Stimulated activated CD8-positive, alpha-beta memory T cell treated with anti-CD3 and anti-CD28 coated beads, Interleukin-12 subunit alpha, Interleukin-12 subunit beta, amount 100 ng/mL, for 4 hours (primary cell): ENCODE data around the gene ITPR2.
"Not testable (repeated sequence)": the region's sequence is repeated elsewhere in the genome, so short reads cannot be mapped to it uniquely, and the experiment has no call there.

Experiments used
- DNase-seq: peaks from one replicate; pipeline ENCODE4 v3.0.0-alpha.2; 2020; ENCODE audit warnings: low read depth

Gene ITPR2

DNA sequence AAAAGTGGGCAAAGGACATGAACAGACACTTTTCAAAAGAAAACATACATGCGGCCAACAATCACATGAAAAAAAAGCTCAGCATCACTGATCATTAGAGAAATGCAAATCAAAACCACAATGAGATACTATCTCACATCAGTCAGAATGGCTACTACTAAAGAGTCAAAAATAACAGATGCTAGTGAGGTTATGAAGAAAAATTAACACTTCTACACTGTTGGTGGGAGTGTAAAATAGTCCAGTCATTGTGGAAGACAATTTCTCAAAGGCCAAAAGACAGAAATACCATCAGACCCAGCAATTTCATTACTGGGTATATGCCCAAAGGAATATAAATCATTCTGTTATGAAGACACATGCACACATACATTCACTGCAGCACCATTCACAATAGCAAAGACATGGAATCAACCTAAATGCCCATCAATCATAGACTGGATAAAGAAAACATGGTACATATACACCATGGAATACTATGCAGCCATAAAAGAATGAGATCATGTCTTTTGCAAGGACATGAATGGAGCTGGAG is 103.8 kb downstream of the ITPR2 start:
- not testable (repeated sequence) for DNase-seq

DNA sequence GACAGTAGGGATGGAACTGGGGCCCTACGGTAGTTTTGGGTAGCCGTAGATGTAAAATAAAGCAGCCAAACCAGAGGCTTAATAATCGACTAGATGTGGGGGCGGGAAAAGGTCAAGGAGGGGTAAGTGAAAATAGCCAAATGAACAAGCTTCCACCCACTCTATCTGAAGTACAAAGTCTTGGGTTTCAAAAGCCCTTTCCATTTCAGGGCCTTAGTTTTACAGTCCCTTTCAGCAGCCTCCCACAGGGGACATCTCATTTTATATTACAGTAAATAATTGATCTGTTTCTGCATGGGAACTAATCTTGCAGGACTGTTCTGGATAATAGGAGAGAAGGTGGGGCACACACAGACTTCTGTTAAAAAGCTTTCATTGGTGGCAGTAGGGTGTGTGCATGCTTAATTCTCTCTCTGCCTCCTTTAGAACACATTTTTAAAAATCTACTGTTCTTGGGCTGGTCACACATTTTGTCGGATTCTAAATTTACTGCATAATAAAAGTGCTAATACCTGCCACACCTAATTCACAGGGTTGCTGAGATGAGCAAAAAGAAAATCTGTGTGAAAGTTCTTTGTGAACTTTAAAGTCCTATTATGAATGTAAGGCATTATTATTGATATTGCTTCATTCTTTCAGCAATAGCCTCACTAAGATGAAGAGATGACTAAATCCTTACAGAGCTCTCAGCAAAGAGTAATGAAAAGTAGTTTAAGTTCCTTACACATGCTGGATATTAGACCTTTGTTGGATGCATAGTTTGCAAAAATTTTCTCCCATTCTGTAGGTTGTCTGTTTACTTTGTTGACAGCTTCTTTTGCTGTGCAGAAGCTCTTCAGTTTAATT is 104.6 kb downstream of the ITPR2 start:
- DNase-seq = no peak

DNA sequence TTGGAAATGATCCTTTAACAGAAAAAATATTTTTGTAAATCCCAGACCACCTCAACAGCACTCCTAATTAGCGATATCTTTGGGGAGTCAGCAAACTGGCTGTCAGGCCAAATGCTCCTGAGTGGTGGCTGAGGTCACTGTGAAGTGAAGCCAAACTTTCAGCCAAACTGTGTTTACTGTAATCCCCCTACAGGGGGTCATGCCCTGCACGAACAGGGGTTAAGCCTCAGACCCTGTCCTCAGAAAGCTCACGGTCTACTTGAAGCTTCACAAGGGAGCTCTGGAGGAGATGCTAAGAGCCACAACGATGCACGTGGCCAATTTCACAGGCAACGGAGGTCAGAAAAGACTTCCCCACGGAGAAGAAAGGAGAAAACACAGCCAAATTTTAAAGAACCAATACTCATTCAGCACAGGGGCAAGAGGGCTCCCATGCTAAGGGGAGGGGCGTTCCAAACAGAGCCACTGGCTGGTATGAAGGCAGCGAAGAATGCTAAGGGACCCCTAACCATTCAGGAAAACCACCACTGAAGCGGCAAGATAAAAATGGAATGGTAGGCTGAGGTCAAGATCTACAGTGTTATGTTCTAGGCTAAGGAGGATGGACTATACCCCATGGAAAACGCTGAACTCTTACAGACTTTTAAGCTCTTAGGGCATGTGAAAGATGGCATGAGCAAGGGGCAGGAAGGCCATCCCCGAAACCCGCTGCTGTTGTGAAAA is 105.4 kb downstream of the ITPR2 start:
- no peak for DNase-seq

- no peak for DNase-seq
Observed at GRCh38 chr12:26726956-26727355, 106.0 kb downstream of the ITPR2 start.

DNA sequence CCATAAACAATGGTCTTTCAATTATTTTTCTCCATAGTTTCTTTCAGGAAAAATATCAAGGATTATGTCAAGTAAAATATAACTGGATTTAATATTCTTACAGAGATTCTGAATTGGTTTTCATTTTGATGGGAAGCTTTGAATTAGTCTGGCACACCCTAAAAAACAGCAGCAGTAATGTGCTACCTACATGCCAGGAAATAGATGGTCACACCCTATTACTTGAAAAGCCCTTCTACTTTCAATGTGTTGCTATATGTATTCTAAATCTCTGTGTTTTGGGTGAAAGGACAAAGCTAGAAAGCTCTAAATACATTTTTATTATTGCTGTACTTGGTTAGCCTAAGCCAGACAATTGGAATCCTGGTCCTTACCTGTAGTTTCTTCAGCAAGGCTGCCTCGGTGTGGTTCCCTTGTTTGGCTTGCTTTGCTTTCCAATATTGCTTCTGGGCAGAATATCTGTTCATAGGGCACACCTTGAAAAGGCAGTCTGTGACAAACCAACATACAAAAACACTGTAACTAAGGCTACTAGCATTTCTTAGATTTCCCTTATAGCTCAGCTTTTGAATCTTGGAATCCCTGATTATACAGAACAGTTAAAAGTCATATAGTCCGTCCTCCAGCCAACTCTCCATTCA is 107.6 kb downstream of the ITPR2 start:
- DNase-seq = no peak

DNA sequence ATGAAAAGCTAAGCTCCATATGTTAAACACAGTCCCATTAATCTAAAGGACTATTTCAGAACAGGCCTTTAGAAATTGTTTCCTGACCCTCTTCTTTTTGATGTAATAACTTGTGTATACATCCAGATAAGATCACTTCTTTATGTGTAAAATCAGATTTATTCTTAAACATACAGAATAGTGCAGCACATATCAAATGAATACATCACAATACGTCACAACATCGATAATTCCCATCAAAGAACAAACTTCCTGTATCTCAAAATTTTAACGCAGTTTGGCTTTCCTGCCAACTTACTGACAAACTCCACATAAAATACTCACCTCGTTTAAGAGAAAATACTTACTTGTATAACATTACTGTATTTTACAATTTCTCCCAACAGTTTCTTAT is 108.7 kb downstream of the ITPR2 start:
- no peak for DNase-seq

DNA sequence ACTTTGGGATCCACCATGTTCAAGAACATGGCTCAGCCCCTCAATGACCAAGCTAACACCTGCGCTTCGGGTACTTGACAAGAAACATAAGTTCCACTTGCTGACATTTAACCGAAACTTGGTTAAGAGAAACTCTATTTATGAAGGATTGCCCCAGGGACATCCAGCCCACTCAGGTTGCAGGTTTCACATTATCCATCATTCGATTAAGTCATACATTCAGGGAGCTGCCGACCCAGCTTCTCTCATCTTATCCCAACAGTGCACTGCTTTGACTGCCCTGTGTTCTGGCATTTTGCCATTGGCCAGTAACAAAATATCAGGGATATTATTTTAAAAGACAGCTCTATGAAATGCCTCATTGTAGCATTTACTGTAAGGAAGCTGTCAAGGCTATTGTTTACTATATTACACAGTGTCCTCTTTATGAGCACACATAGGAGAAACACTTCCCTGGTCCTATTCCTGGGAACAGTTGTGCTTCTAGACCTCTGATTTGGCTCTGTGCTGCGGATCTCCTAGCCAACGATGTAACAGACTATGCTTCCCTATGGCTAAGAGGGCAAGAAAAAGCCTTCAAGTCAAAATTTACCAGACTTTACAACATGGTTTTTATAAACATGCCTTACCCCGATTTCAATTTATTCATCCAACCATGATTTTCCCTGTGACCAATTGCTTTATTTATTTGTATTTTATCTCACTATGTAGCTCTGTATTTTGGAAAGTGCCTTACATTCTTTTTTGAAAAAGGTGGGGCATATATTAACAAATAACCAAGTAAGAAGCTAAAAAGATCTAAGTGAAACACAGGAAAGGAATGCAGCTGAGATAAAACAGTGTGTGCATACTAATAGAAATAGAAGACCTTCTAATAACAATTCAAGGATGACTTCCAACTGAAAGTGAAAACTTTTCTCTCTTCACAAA is 109.3 kb downstream of the ITPR2 start:
- DNase-seq = no peak

DNA sequence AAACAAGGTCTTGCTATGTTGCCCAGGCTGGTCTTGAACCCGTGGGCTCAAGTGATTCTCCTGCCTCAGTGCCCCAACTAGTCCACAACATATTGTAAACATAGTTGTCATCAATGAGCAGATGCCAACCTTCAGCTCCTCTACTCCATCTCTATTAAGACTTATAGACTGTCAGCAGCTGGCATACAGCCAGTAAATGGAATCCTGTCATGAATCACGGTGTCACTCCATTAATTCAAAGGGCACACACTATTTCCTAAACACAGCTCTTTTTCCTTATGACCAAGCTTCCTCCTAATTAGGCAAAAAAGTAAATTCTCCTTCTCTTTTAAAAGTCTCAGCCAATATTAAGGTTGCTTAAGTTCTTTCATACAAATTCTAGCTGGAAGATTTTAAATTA is 111.2 kb downstream of the ITPR2 start:
- DNase-seq = no peak

- DNase-seq = no peak
Observed at GRCh38 chr12:26719852-26720251, 113.1 kb downstream of the ITPR2 start.

- no peak for DNase-seq
Observed at GRCh38 chr12:26717757-26718156, 115.2 kb downstream of the ITPR2 start.

- DNase-seq = no peak
Observed at GRCh38 chr12:26715232-26715631, 117.8 kb downstream of the ITPR2 start.

- DNase-seq = no peak
Observed at GRCh38 chr12:26713885-26714383, 119.1 kb downstream of the ITPR2 start.

DNA sequence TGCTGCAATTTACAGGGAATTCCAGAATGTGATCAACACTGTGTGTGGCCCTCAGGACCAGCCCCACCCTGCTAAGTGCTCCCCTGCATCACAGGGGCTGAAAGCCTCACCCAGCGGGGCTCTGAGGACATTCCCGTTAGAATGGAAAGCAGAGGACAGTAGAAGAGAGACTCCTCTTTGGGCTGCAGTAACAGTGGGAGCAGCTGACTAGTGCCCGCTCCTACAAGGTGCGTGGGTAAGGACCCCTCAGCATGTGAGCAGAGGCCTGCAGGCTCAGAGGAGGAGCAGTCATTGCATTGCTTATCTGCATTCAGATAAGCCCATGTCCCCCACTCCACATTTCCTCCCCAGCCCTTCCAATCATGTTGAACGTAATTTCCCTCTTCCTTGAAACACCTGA is 120.1 kb downstream of the ITPR2 start:
- no peak for DNase-seq

GRCh38 chr12:26711569-26711968 is 121.4 kb downstream of the ITPR2 start:
- no peak for DNase-seq

DNA sequence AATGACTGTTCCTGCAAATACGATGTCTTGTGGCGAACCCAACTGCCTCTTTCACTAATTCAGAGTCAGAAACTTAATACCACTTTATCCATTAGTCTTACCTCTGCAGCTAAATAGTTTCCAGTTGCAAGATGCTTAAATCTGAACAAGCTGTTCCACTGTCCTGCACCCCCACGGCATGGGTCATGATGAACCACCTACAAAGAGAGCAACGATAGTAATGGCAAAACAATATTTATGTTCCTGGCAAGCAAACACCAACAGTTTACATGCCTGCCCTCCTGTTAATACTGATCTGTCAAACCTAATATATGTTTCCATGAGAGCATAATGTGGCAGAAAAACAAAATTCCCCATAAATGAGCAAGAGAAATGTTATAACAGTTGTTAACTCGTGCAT is 121.9 kb downstream of the ITPR2 start:
- no peak for DNase-seq

- no peak for DNase-seq
Observed at GRCh38 chr12:26705851-26706250, 127.1 kb downstream of the ITPR2 start.

DNA sequence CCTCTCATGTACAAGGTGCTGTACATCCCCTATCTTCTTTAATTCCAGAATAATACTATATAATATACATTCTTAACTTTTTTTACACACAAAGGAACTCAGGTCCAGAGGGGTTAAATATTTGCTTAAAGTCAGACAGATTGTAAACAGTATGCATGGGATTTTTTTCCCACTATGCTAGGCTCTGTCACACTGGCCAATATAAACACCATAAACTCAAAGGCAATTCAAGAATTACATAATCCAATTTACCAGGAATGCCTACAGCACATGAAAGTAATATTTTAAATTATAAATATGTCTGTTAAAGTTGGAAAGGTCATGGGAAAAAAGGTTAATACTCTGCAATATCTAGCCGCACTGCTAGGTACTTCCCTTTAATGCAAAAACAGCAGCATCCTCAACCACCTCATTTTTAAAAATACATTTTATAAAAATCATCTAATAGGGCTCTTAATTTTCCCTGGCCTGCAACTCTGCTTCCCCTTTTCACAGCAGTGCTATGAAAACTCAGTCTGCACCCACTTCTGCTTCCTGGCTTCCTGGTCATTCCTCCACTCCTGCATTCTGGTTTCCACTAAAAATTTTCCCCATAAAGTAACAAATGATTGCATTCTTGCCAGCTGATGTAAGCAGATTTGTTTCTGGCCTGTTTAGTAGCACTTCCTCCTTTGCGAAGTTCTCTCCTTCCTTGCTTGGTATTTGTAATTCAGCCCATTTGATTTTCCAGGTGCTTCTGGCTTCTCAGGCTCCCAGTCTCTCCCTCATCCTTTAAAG is 128.1 kb downstream of the ITPR2 start:
- DNase-seq = no peak

DNA sequence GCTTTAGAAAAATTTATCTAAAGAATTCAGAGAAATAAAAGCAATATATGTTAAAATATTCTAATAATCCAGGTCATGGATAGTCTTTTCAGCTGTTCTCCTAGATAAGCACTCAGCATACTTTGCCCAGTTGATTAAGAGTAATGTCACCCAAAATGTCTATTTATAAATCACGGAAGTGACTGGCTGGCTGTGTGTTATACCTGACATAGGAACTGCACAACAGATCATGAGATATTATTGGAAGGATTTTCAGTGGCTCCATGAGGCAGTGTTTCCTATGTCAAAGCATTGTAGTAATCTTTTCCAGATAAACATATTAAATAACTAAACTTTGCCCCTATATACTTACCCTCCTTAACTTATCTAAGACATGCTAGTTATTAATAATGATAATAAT is 128.8 kb downstream of the ITPR2 start:
- no peak for DNase-seq

DNA sequence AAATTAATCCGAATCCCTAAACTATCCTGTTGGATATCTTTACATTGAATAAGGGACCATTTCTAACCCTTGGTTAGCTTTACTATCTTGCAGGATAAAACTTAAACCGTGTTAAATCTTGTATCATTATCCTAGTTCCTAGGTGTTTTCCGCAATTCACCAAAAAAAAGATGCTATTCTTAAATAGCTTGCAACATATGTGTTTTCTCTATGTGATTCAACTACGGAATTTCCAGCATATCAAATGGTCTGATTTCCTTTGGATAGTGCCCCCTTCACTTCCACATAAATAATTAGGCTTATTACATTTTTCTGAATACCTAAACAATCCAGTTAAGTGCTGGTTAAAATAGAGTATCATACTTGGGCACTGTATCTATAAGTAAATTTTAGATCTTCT is 130.3 kb downstream of the ITPR2 start:
- no peak for DNase-seq

- no peak for DNase-seq
Observed at GRCh38 chr12:26701604-26702215, 131.3 kb downstream of the ITPR2 start.
